Caco-2 (cell line): ENCODE data around the gene SLC25A4. TPM values are rescaled to one million over a fixed set of nuclear protein-coding genes. Genes with fewer than 3 reads are reported as not detected.
"Not testable (repeated sequence)": the region's sequence is repeated elsewhere in the genome, so short reads cannot be mapped to it uniquely, and the experiment has no call there.

Experiments
- BruUV-seq: library from RNA; stranded (reverse); fragments of 400-500 nt; replicated peaks from 2 replicates; lab custom pipeline; 2021; lab: Mats Ljungman, UMichigan
- CTCF ChIA-PET: fragments of 300-600 bp; sonication (Branson Sonifier 250); formaldehyde crosslinking; loops from one replicate; lab custom pipeline; 2022; ENCODE audit warnings: antibody characterized with exemption; lab: Charles Lee
- POLR2A ChIA-PET: fragments of 300-600 bp; sonication (Branson Sonifier 250); formaldehyde crosslinking; loops from one replicate; lab custom pipeline; 2022; ENCODE audit warnings: antibody characterized with exemption; lab: Charles Lee
- DNase-seq, 2 experiments: peaks; one replicate each; pipeline versions ENCODE4 v3.0.0 to v3.0.0-alpha.2; 2020 to 2022
- H3K27me3 ChIP-seq: replicated peaks from 2 replicates; pipeline ENCODE4 v1.6.0; 2011; ENCODE audit warnings: low read length; ENCODE audit not compliant: control insufficient read depth, insufficient read depth
- H3K36me3 ChIP-seq: 2 replicates; pipeline ENCODE4 v1.5.1; 2011; ENCODE audit warnings: low read length; ENCODE audit not compliant: control insufficient read depth, insufficient read depth
- H3K4me1 ChIP-seq: fragments of 250-450 bp; sonication (Bioruptor Pico); 2 replicates; pipeline ENCODE4 v1.5.1; 2020; ENCODE audit warnings: mild to moderate bottlenecking
- H3K4me3 ChIP-seq: 2 replicates; pipeline ENCODE4 v1.5.1; 2011; ENCODE audit warnings: low read depth, mild to moderate bottlenecking, control low read depth, low read length
- H3K9me3 ChIP-seq: fragments of 250-450 bp; sonication (Bioruptor Pico); 2 replicates; pipeline ENCODE4 v1.5.1; 2020; ENCODE audit warnings: mild to moderate bottlenecking, moderate library complexity
- H3K27ac Mint-ChIP-seq: one replicate; pipeline ENCODE4 v1.8.0; 2022; ENCODE audit warnings: mixed read lengths; ENCODE audit not compliant: unreplicated experiment
- H3K27me3 Mint-ChIP-seq: one replicate; pipeline ENCODE4 v1.8.0; 2022; ENCODE audit warnings: mixed read lengths; ENCODE audit not compliant: insufficient read depth, unreplicated experiment
- H3K36me3 Mint-ChIP-seq: one replicate; pipeline ENCODE4 v1.8.0; 2022; ENCODE audit warnings: mild to moderate bottlenecking, mixed read lengths; ENCODE audit not compliant: insufficient read depth, unreplicated experiment
- H3K4me1 Mint-ChIP-seq: one replicate; pipeline ENCODE4 v1.8.0; 2022; ENCODE audit warnings: low read depth, mixed read lengths; ENCODE audit not compliant: unreplicated experiment
- H3K4me3 Mint-ChIP-seq: one replicate; pipeline ENCODE4 v1.8.0; 2022; ENCODE audit warnings: mild to moderate bottlenecking, moderate library complexity, mixed read lengths; ENCODE audit not compliant: unreplicated experiment
- H3K9me3 Mint-ChIP-seq: one replicate; pipeline ENCODE4 v1.8.0; 2022; ENCODE audit warnings: mixed read lengths; ENCODE audit not compliant: unreplicated experiment
- intact Hi-C: fragments of 100-400 bp; cut with micrococcal nuclease; formaldehyde crosslinking; loops from one replicate; pipeline ENCODE4 v1.10.0; 2022; ENCODE audit not compliant: unreplicated experiment
- total RNA-seq: library from RNA; stranded (reverse); gene quantifications from 2 replicates; pipeline ENCODE4 v1.2.3, GENCODE V29; 2022
- TF ChIP-seq, protein P1 (sequence below), 2 experiments: fragments of 200-600 bp in 1 of 2; IDR thresholded peaks; 1 replicate in 1 of 2; 2 replicates in 1 of 2; pipeline versions ENCODE4 v1.5.1 to v1.8.0; 2011 to 2022; ENCODE audit warnings: antibody characterized with exemption in 1 of 2, control low read depth in 1 of 2, inconsistent platforms in 1 of 2, low read depth in 1 of 2, low read length in 1 of 2, mild to moderate bottlenecking in 1 of 2, moderate library complexity in 1 of 2; ENCODE audit not compliant: insufficient read depth in 1 of 2, severe bottlenecking in 1 of 2, unreplicated experiment in 1 of 2

Gene SLC25A4
- total RNA-seq, 1 experiment from 2014 or later: 24.1 TPM

DNA sequence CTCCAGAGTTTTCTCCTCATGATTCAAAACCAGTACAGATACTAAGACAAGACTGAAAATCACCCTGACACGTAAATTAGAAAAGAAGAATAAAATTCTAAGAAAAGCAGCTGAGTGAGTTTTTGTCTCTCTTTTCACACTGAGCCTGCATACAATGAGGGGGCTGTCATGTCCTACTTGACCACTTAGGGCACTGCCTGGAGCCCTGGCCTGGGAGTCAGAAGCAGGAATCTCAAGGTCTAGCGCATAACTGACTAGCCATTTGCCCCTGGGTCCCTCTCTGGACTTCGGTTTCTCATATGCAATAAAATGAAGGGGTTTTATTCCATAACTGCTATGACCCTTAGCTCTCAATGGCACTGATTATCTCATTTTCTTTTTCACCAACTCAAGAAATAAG lies 36.7 kb upstream of the SLC25A4 start:
- intact Hi-C loops: no loop called here
- H3K27me3 Mint-ChIP-seq: peaks cover 14% of the 10 kb centered on the region
- POLR2A ChIA-PET: no interaction called here
- no peaks in the 10 kb centered on the region for H3K36me3 Mint-ChIP-seq
- Histone ChIP-seq H3K4me3 (no peak overlapping the region), H3K27me3 (no peaks in the 10 kb centered on the region), H3K4me1 (no peaks in the 10 kb centered on the region), H3K36me3 (no peaks in the 10 kb centered on the region), H3K9me3 (no peaks in the 10 kb centered on the region)
- TF ChIP-seq, protein P1, sequence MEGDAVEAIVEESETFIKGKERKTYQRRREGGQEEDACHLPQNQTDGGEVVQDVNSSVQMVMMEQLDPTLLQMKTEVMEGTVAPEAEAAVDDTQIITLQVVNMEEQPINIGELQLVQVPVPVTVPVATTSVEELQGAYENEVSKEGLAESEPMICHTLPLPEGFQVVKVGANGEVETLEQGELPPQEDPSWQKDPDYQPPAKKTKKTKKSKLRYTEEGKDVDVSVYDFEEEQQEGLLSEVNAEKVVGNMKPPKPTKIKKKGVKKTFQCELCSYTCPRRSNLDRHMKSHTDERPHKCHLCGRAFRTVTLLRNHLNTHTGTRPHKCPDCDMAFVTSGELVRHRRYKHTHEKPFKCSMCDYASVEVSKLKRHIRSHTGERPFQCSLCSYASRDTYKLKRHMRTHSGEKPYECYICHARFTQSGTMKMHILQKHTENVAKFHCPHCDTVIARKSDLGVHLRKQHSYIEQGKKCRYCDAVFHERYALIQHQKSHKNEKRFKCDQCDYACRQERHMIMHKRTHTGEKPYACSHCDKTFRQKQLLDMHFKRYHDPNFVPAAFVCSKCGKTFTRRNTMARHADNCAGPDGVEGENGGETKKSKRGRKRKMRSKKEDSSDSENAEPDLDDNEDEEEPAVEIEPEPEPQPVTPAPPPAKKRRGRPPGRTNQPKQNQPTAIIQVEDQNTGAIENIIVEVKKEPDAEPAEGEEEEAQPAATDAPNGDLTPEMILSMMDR (IDR thresholded peaks at IDR 0.05; ENCODE audit: insufficient read depth in 1 of 2, low read depth in 1 of 2, low read length in 1 of 2, severe bottlenecking in 1 of 2, unreplicated experiment in 1 of 2): no peak
- DNase-seq: no peak
- no peak overlapping the region for H3K4me3 Mint-ChIP-seq
- H3K4me1 Mint-ChIP-seq: no peaks in the 10 kb centered on the region
- BruUV-seq: no TSS peak
- peaks cover 10% of the 10 kb centered on the region for H3K9me3 Mint-ChIP-seq
- CTCF ChIA-PET: interaction anchor here (1.0 kb wide), 1 partner anchor 361 kb away, joined by 3 read pairs; no protein-coding TSS in a partner anchor
- no peak overlapping the region for H3K27ac Mint-ChIP-seq

DNA sequence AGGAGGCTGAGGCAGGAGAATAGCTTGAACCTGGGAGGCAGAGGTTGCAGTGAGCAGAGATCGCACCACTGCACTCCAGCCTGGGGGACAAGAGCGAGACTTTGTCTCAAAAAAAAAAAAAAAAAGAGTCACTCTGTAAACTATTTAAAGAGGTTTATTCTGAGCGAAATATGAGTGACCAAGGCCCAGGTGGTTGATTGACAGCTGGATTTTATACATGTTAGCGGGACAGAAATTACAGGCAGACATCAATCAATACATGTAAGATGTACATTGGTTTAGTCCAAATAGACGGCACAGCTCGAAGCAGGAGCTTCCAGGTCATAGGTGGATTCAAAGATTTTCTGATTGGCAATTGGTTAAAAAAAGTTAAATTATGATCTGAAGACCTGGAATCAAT lies 35.5 kb upstream of the SLC25A4 start:
- H3K36me3 Mint-ChIP-seq, intact Hi-C loops, BruUV-seq, H3K27ac Mint-ChIP-seq, H3K4me3 Mint-ChIP-seq, H3K36me3 ChIP-seq, H3K4me1 Mint-ChIP-seq, POLR2A ChIA-PET, H3K9me3 ChIP-seq, H3K4me1 ChIP-seq, H3K9me3 Mint-ChIP-seq, H3K27me3 ChIP-seq, H3K27me3 Mint-ChIP-seq, H3K4me3 ChIP-seq, DNase-seq: not testable (repeated sequence)
- CTCF ChIA-PET: interaction anchor here (1.0 kb wide), 1 partner anchor 12 kb away, joined by 3 read pairs; no protein-coding TSS in a partner anchor

DNA sequence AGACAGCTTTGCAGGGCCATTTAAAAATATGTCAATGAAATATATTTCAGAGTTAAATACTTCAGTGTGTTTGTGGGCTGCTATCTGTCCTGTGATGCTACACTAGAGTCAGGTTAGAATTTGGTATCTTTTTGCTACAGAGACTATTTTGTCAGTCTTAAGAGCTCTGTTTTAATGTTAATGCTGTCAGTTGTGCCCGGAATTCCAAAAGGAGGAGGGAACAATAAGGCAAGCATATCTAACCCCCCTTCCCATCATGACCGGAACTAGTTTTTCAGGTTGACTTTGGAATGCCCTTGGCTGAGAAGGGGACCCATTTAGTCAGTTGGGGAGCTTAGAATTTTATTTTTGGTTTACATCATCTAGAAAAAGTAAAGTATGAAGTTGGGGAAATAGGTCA lies 34.9 kb upstream of the SLC25A4 start:
- no peak for DNase-seq
- CTCF ChIA-PET: interaction anchor here (1.0 kb wide), 1 partner anchor 12 kb away, joined by 3 read pairs; no protein-coding TSS in a partner anchor
- no peak overlapping the region for H3K4me3 ChIP-seq
- TF ChIP-seq, protein P1 (IDR thresholded peaks at IDR 0.05; ENCODE audit: insufficient read depth in 1 of 2, low read depth in 1 of 2, low read length in 1 of 2, severe bottlenecking in 1 of 2, unreplicated experiment in 1 of 2): no peak
- no TSS peak for BruUV-seq
- H3K4me1 ChIP-seq: no peaks in the 10 kb centered on the region
- no peaks in the 10 kb centered on the region for H3K36me3 ChIP-seq
- Mint-ChIP-seq H3K27ac (no peak overlapping the region), H3K27me3 (peaks cover 7% of the 10 kb centered on the region), H3K36me3 (no peaks in the 10 kb centered on the region), H3K9me3 (peaks cover 10% of the 10 kb centered on the region), H3K4me3 (no peak overlapping the region), H3K4me1 (no peaks in the 10 kb centered on the region)
- no peaks in the 10 kb centered on the region for H3K9me3 ChIP-seq
- POLR2A ChIA-PET: no interaction called here
- intact Hi-C loops: no loop called here
- H3K27me3 ChIP-seq: no peaks in the 10 kb centered on the region

DNA sequence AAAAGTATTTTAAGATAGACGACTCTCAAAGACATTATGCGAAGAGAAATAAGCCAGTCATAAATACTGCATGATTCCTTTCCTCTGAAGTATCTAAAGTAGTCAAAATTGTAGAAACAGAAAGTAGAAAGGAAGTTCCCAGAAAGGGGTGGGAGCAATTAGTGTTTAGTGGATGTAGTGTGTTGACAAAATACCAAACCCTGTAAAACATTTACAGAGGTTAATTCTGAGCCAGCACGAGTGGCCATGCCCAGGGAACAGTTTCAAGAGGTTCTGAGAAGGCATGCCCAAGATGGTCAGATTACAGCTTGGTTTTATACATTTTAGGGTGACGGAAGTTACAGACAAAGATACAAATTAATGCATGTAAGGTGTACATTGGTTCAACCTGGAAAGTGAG lies 34.4 kb upstream of the SLC25A4 start:
- POLR2A ChIA-PET: no interaction called here
- peaks cover 2% of the 10 kb centered on the region for H3K27me3 Mint-ChIP-seq
- no peak overlapping the region for H3K4me3 ChIP-seq
- H3K27me3 ChIP-seq: no peaks in the 10 kb centered on the region
- TF ChIP-seq, protein P1 (IDR thresholded peaks at IDR 0.05; ENCODE audit: insufficient read depth in 1 of 2, low read depth in 1 of 2, low read length in 1 of 2, severe bottlenecking in 1 of 2, unreplicated experiment in 1 of 2): no peak
- H3K9me3 ChIP-seq: no peaks in the 10 kb centered on the region
- DNase-seq: no peak
- H3K36me3 Mint-ChIP-seq: no peaks in the 10 kb centered on the region
- H3K9me3 Mint-ChIP-seq: peaks cover 10% of the 10 kb centered on the region
- intact Hi-C loops: no loop called here
- no TSS peak for BruUV-seq
- no peaks in the 10 kb centered on the region for H3K36me3 ChIP-seq
- no peak overlapping the region for H3K4me3 Mint-ChIP-seq
- H3K4me1 ChIP-seq: no peaks in the 10 kb centered on the region
- no peaks in the 10 kb centered on the region for H3K4me1 Mint-ChIP-seq
- CTCF ChIA-PET: no interaction called here
- no peak overlapping the region for H3K27ac Mint-ChIP-seq
